Bronchial epithelial cell (primary cell): Measurements from ENCODE around the gene CDC14B. TPM values are rescaled to one million over a fixed set of nuclear protein-coding genes. Genes with fewer than 3 reads are reported as not detected.
A peak's percentile ranks its signal among the peaks of the same experiment; 100 is the strongest.
"Not testable (repeated sequence)": the region's sequence is repeated elsewhere in the genome, so short reads cannot be mapped to it uniquely, and the experiment has no call there.

Source experiments
- DNase-seq: peaks from one replicate; pipeline ENCODE4 v3.0.0-alpha.2; 2010; ENCODE audit warnings: low read depth
- FAIRE-seq: peaks from 2 replicates; lab custom pipeline; 2011; peaks lifted over from hg19 to GRCh38; lab: Jason Lieb, UNC
- H3K27me3 ChIP-seq: 2 replicates; pipeline ENCODE4 v1.5.1; 2011; ENCODE audit warnings: low read length; ENCODE audit not compliant: control insufficient read depth, insufficient read depth
- H3K36me3 ChIP-seq: 2 replicates; pipeline ENCODE4 v1.5.1; 2011; ENCODE audit warnings: low read length; ENCODE audit not compliant: control insufficient read depth, insufficient read depth
- H3K4me3 ChIP-seq: 2 replicates; pipeline ENCODE4 v1.5.1; 2011; ENCODE audit warnings: mild to moderate bottlenecking, low read depth, low read length, control low read depth
- CTCF ChIP-seq: IDR thresholded peaks from 2 replicates; pipeline ENCODE4 v1.5.1; 2011; ENCODE audit warnings: mild to moderate bottlenecking, moderate library complexity, low read length, control low read depth, inconsistent platforms; ENCODE audit not compliant: insufficient read depth, severe bottlenecking
- total RNA-seq: library from RNA; depleted of rRNA; stranded (reverse); fragments of >200 nt; gene quantifications from 2 replicates; pipeline ENCODE4 v1.2.1, GENCODE V29; 2014

The CDC14B gene
- total RNA-seq, 1 donor from 2014 or later: 11.6 TPM

GRCh38 chr9:96505316-96505991 lies 114.2 kb downstream of the CDC14B start:
- FAIRE-seq: no peak
- no peak for TF ChIP-seq CTCF

DNA sequence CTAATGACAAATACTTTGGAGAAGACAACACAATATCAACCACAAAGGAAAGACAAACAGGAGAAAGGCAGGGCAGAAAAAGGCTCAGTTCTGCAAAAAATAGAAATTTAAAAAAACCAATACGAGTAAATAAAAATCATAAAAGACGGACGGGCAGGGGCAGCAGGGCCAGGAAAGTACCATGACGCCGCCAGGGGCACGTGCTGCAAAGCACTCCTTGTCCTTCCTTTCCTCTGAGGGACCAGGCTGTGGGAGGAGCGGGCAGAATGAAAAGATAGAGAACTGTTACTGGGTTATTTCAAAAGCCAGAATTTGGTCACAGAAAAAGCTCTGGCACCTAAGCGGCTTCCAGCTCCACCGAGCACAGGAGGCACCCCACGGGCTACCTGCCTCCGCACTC lies 115.7 kb downstream of the CDC14B start:
- no peak for TF ChIP-seq CTCF
- H3K4me3 ChIP-seq: no peak overlapping the region
- no peaks in the 10 kb centered on the region for H3K36me3 ChIP-seq
- no peaks in the 10 kb centered on the region for H3K27me3 ChIP-seq
- DNase-seq: no peak
- no peak for FAIRE-seq

More at GRCh38 chr9:96505316-96505991, 114.2 kb downstream of the CDC14B start:
- Histone ChIP-seq H3K4me3 (no peak overlapping the region), H3K36me3 (no peaks in the 10 kb centered on the region), H3K27me3 (no peaks in the 10 kb centered on the region)
- no peak for DNase-seq

DNA sequence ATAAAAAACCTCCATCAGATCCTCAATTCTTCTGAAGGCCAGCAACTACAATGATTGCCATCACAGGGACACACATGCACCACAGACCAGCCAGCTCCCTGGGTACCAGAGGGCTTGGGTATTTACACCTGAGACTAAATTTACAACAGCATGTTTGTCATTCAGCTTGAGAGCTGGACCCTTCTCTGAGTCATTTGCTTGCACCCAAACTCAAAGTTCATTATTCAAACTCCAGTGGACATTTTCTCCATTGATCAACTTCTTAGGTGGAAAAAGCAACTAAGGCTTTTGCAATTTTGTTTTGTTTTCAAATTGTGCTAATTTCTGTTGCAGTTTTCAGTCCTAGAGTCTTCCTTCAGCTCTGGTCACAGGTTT lies 116.3 kb downstream of the CDC14B start:
- FAIRE-seq: peak; percentile 36
- DNase-seq, H3K36me3 ChIP-seq, H3K27me3 ChIP-seq, H3K4me3 ChIP-seq: not testable (repeated sequence)

GRCh38 chr9:96502539-96503373 lies 116.9 kb downstream of the CDC14B start:
- no peak for FAIRE-seq
- Histone ChIP-seq H3K27me3 (no peaks in the 10 kb centered on the region), H3K4me3 (no peak overlapping the region), H3K36me3 (no peaks in the 10 kb centered on the region)
- peak; percentile 17 for DNase-seq
- TF ChIP-seq CTCF: no peak

- H3K27me3 ChIP-seq: no peaks in the 10 kb centered on the region
- H3K4me3 ChIP-seq: no peak overlapping the region
- TF ChIP-seq CTCF: no peak
- no peak for DNase-seq
- no peaks in the 10 kb centered on the region for H3K36me3 ChIP-seq
- peak; percentile 28 for FAIRE-seq
Measured at GRCh38 chr9:96501633-96502538, 117.8 kb downstream of the CDC14B start.
